Muscle layer of colon (tissue), 2 donors: ENCODE data around the gene SYT1.

ENCODE experiments used
- H3K27ac ChIP-seq: one replicate; pipeline ENCODE4 v1.7.0; 2013; ENCODE audit warnings: low read depth, mild to moderate bottlenecking, low read length, moderate library complexity
- H3K27me3 ChIP-seq, 2 donors: one replicate each; pipeline ENCODE4 v1.7.0; 2013; ENCODE audit warnings: low read length in 2 of 2, mild to moderate bottlenecking in 2 of 2; ENCODE audit not compliant: insufficient read depth in 2 of 2, control insufficient read depth in 1 of 2
- H3K36me3 ChIP-seq: one replicate; pipeline ENCODE4 v1.7.0; 2013; ENCODE audit warnings: mild to moderate bottlenecking, low read length; ENCODE audit not compliant: insufficient read depth
- H3K4me1 ChIP-seq: one replicate; pipeline ENCODE4 v1.7.0; 2013; ENCODE audit warnings: mild to moderate bottlenecking, low read length; ENCODE audit not compliant: insufficient read depth
- H3K4me3 ChIP-seq, 2 donors: one replicate each; pipeline ENCODE4 v1.7.0; 2013; ENCODE audit warnings: low read length in 2 of 2, low read depth in 1 of 2, mild to moderate bottlenecking in 1 of 2, moderate library complexity in 1 of 2
- H3K9ac ChIP-seq: one replicate; pipeline ENCODE4 v1.7.0; 2013; ENCODE audit warnings: low read length
- H3K9me3 ChIP-seq: one replicate; pipeline ENCODE4 v1.7.0; 2013; ENCODE audit warnings: mild to moderate bottlenecking, low read length
- donor health status: abdominal sarcoma.
- donor health status: Adenocarcinoma of cecum.

SYT1 gene

DNA sequence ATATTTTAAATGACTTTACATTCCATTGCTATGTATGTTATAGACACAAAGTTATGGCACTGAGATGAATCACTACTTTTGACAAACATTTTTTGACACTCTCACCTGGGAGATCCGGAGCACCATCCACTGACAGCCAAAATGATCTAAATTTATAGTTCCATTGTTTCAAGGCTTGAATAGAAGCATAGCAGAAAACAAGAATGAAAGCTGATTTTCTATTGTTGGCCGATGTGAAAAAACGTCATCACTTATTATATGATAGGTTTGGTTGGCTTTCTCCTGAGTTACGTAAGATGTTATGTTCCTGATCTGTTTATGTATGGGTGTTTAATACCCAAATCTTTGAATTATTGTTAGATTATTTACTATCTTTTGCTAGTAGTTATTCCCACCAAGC is 520.0 kb downstream of the SYT1 start:
- no peaks in the 10 kb centered on the region for H3K4me1 ChIP-seq
- H3K9ac ChIP-seq, result no peak overlapping the region
- no peaks in the 10 kb centered on the region for H3K9me3 ChIP-seq
- H3K4me3 ChIP-seq, result no peak overlapping the region
- no peak overlapping the region for H3K27ac ChIP-seq
- no peaks in the 10 kb centered on the region for H3K27me3 ChIP-seq
- no peaks in the 10 kb centered on the region for H3K36me3 ChIP-seq

DNA sequence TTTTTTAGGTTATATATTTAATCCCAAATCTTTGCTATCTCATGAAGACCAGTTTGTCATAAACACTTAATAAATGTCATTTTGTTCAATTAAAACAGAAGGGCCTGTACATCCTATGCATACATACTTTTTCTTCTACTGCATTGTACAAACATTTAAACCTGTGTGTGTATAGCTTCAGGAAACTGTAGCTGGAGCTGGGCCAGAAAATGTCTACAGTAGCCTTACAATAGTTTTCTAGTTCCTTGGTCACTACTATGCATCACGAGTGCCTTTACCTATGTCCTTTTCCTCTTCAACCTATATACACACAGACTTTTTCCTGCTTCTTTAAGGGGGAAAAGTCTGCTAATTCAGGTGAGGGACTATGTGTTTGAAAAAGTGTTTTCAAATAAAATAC is 523.4 kb downstream of the SYT1 start:
- Histone ChIP-seq H3K4me3 (no peak overlapping the region), H3K9me3 (no peaks in the 10 kb centered on the region), H3K27me3 (no peaks in the 10 kb centered on the region), H3K36me3 (no peaks in the 10 kb centered on the region), H3K9ac (no peak overlapping the region), H3K27ac (no peak overlapping the region), H3K4me1 (no peaks in the 10 kb centered on the region)

DNA sequence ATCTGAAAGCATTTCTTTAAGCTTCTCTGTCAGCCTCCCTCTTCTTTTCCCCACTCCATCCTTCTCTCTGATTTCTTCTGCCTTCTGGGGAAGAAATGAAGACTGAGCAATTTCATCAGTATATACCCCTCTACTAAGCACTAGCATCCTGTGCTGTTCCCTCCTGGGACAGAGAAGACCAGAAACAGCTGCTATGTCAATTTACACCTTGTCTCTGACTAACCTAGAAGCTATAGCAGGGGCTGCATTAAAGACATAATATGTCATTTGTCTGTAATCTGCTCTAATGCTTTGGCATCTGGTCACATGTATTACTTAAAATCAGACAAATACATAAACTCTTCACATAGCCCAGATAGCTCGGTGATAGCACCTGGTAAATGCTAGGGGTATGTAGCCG is 529.3 kb downstream of the SYT1 start:
- Histone ChIP-seq H3K27me3 (no peaks in the 10 kb centered on the region), H3K36me3 (no peaks in the 10 kb centered on the region), H3K27ac (no peak overlapping the region), H3K4me3 (no peak overlapping the region), H3K4me1 (no peaks in the 10 kb centered on the region), H3K9ac (no peak overlapping the region), H3K9me3 (no peaks in the 10 kb centered on the region)

DNA sequence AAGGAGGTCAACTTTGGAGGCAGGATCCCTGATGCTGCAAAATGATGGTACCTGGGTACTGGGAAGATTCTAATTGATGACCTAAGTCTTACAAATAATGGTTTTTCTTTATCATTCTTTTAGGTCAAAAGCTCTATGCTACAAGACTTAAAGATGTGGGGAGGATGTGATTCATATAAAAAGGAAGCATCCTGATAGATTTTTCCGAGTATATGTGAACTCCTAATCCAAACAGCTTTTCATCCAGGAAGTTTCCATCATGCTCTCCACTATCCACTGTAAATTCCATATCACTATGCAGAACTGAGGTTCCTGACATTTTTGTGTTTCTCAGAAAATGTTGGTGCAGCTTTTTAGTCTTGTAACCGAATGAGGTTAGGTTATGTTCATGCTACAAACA is 533.0 kb downstream of the SYT1 start:
- Histone ChIP-seq H3K9ac (no peak overlapping the region), H3K4me1 (no peaks in the 10 kb centered on the region), H3K36me3 (no peaks in the 10 kb centered on the region), H3K27ac (no peak overlapping the region), H3K9me3 (no peaks in the 10 kb centered on the region), H3K4me3 (no peak overlapping the region), H3K27me3 (no peaks in the 10 kb centered on the region)

DNA sequence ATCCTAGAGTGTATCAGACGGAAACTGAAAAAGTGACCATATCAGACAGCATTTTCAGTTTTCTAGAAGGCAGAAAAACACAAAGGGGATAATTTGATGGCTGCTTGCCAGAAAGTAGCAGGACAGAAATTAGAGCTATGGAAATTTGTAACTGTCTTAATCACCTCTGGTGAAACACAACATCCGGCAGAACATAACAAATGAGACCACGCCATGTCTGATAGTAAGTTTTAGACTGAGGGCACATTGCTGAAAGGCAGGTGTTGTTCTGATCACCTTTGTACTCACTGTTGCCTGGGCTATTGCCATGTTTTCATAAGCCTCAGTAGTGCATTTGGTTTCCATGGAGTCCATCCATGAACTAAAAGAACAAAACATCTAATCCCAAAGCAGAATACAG is 535.9 kb downstream of the SYT1 start:
- Histone ChIP-seq H3K9ac (no peak overlapping the region), H3K36me3 (no peaks in the 10 kb centered on the region), H3K4me1 (no peaks in the 10 kb centered on the region), H3K9me3 (no peaks in the 10 kb centered on the region), H3K27me3 (no peaks in the 10 kb centered on the region), H3K4me3 (no peak overlapping the region), H3K27ac (no peak overlapping the region)

DNA sequence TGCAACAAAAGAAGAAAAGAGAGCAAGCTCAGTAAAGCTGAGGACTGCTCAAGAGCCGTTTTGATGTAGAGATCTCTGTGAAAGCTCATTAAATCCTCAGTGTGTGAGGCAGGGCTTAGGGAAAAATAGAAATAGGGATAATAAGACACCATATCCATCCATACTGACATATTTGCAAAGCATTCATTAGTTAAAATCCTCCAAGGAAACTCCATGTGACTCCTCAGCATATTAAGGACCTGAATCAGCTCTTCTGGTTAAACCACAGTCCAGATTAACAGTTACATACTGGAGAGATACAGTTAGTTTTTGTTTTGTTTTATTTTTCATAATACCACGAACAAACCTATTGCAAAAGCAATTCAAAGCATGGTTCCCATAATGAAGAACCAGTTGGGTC is 538.0 kb downstream of the SYT1 start:
- no peaks in the 10 kb centered on the region for H3K36me3 ChIP-seq
- H3K9me3 ChIP-seq, result no peaks in the 10 kb centered on the region
- H3K27me3 ChIP-seq, result no peaks in the 10 kb centered on the region
- H3K4me1 ChIP-seq, result no peaks in the 10 kb centered on the region
- no peak overlapping the region for H3K27ac ChIP-seq
- no peak overlapping the region for H3K4me3 ChIP-seq
- H3K9ac ChIP-seq, result no peak overlapping the region

DNA sequence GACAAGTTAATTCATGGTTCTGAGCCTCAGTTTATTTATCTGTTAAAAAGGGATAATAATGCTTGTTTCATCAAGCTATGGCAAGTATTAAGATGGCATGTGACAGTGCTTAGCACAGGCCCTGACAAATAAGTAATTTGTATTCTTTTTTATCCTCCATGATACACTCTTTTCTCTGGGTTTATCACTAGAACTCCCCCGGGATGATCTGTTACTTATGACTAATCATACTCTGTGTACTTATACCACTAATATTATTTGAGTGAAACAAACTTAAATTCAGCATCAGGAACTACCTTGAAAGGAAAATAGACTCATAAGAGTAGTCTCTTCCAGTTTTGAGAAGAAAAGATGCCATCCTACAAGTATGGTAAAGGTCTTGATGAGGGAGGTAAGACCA is 542.4 kb downstream of the SYT1 start:
- Histone ChIP-seq H3K27ac (no peak overlapping the region), H3K9me3 (no peaks in the 10 kb centered on the region), H3K36me3 (no peaks in the 10 kb centered on the region), H3K4me3 (no peak overlapping the region), H3K4me1 (peaks cover 23% of the 10 kb centered on the region), H3K9ac (no peak overlapping the region), H3K27me3 (no peaks in the 10 kb centered on the region)

DNA sequence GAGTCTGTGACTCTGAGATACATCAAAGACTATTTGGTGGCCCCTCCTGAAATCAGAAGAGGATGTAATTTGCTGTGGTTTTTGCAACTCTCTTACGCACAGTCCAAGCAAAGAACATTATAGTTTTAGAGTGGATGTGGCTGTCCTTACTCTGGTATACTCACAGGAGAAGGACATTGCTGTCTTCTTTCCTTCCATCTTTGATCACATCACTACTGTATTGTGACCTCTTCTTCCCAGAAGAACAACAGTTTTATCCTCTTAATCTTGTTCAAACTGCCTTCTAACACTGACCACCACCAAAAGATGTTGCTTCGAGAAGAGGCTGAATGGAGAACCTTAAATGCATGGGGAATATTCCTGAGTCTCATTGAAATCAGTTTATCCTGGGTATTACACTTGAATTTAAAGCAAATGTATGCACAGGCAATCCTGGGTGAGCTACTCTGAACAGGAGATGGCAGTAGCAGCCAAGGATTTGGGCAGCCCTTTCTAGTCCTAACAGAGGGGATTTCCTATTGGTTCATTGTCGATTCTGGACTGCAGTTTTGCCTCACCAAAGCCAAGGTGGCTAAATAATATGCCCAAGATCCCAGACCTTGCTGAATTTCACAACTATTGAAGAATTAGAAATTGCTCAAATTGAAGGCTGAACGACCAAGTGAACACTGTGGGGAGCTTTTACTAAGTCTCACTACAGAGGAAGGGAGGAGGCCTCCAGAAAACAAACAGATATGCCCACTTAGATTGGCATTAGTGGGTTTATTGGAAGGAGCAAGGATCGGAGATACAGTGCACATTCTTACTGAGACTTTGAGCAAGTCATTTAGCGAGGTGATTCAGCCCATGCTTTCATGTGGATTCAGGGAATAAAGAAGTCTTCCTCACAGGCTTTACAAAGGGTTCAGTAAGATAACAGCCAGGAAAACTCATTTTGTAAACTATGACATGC is 543.4 kb downstream of the SYT1 start:
- H3K9ac ChIP-seq, result no peak overlapping the region
- H3K36me3 ChIP-seq, result no peaks in the 10 kb centered on the region
- no peak overlapping the region for H3K27ac ChIP-seq
- peaks cover 23% of the 10 kb centered on the region for H3K4me1 ChIP-seq
- no peaks in the 10 kb centered on the region for H3K9me3 ChIP-seq
- no peaks in the 10 kb centered on the region for H3K27me3 ChIP-seq
- no peak overlapping the region for H3K4me3 ChIP-seq

DNA sequence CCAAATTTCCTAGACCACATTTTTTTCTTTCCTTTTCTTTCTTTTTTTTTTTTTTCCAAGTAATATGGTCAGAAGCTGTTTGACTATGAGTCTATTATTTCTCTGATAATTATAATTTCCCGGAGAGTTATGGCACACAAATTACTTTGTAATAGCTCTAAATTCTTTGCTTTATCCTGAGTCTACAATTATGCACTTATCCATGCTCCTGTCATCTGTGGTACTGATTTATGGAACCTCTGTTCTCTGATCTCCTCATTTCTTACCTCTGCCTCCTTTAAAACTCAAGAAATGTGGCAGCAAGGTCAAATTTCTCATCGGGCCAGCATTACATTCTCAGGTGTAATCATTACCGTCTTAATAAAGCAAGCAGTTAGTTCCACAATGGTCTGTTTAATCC is 544.1 kb downstream of the SYT1 start:
- Histone ChIP-seq H3K27me3 (no peaks in the 10 kb centered on the region), H3K36me3 (no peaks in the 10 kb centered on the region), H3K9ac (no peak overlapping the region), H3K4me3 (no peak overlapping the region), H3K27ac (no peak overlapping the region), H3K9me3 (no peaks in the 10 kb centered on the region), H3K4me1 (peaks cover 23% of the 10 kb centered on the region)

DNA sequence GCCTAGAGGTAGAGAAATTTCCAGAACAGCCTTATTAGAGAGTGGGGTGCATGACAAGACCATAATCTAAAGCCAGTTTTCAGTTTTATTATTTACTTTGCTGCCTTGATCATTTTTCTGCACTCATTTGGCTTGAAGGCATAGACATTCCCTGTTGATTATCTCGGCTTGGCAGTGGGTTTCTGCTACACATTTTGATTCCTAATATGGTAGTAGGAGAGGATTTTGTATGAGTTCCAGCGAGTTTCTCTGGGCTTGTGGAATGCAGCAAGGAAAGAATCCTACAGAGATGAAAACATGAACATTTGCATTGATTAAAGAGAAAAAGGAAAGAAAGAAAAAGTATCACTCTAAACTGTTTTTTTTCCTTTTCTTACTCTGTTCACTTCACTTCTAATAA is 545.0 kb downstream of the SYT1 start:
- Histone ChIP-seq H3K4me3 (peak overlapping the region in 1 of 2 donors; percentile 6), H3K36me3 (no peaks in the 10 kb centered on the region), H3K27me3 (no peaks in the 10 kb centered on the region), H3K9ac (no peak overlapping the region), H3K27ac (no peak overlapping the region), H3K4me1 (peaks cover 23% of the 10 kb centered on the region), H3K9me3 (no peaks in the 10 kb centered on the region)

DNA sequence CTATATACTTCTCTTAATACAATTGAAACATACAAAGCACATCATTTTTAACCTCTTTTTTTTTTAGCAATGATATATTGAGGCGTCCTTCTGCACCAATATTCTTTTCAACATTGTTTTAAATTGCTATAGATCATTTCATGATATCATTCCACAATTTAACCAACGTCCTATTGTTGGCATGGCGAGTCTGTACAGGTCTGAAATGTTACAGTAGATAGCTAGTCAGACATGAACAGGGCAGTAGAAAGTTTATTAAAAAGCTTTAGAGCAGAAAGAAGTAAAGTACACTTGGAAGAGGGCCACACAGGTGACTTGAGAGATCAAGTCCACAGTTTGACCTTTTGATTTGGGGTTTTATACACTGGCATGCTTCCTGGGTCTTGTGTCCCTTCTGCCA is 547.2 kb downstream of the SYT1 start:
- no peak overlapping the region for H3K9ac ChIP-seq
- H3K27ac ChIP-seq, result no peak overlapping the region
- peaks cover 23% of the 10 kb centered on the region for H3K4me1 ChIP-seq
- H3K9me3 ChIP-seq, result no peaks in the 10 kb centered on the region
- no peaks in the 10 kb centered on the region for H3K27me3 ChIP-seq
- no peak overlapping the region for H3K4me3 ChIP-seq
- no peaks in the 10 kb centered on the region for H3K36me3 ChIP-seq

DNA sequence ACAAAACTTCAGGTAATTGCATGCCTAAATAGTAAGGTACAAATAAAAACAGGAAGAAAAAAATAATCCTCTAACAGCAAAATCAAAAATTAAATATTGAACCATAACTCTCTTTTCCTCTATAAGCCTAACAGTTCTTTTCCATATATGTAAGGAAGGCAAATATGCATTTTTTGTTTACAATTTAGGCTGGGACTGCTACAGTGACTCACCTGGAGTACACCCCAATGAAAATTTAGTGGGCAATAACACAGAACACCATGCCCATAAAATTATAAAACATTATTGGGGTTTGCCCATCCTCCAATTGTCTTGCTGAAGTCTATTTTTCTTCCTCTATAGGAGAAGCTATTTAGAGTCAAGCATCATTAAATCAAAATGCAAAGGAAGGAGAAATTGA is 549.2 kb downstream of the SYT1 start:
- Histone ChIP-seq H3K9me3 (no peaks in the 10 kb centered on the region), H3K4me1 (peaks cover 16% of the 10 kb centered on the region)

More for the DNA sequence above, 549.2 kb downstream of the SYT1 start:
- no peaks in the 10 kb centered on the region for H3K27me3 ChIP-seq
- no peak overlapping the region for H3K4me3 ChIP-seq
- H3K9ac ChIP-seq, result no peak overlapping the region
- H3K36me3 ChIP-seq, result no peaks in the 10 kb centered on the region
- no peak overlapping the region for H3K27ac ChIP-seq
